Keratinocyte (primary cell): ENCODE data around the gene CFP. TPM values are rescaled to one million over a fixed set of nuclear protein-coding genes. Genes with fewer than 3 reads are reported as not detected.

Experiments used
- DNase-seq: peaks from one replicate; pipeline ENCODE4 v3.0.0-alpha.2; 2011; ENCODE audit warnings: low read depth, missing footprints, low spot score
- FAIRE-seq: peaks from 2 replicates; lab custom pipeline; 2011; peaks lifted over from hg19 to GRCh38; lab: Jason Lieb, UNC
- H2AFZ ChIP-seq: 2 replicates; pipeline ENCODE4 v1.6.0; 2012; ENCODE audit warnings: low read length, control low read depth, inconsistent platforms; ENCODE audit not compliant: control insufficient read depth
- H3K27ac ChIP-seq: 2 replicates; pipeline ENCODE4 v1.5.1; 2011; ENCODE audit warnings: low read length; ENCODE audit not compliant: control insufficient read depth, insufficient read depth
- H3K27me3 ChIP-seq: 3 replicates; pipeline ENCODE4 v1.6.0; 2011; ENCODE audit warnings: low read length; ENCODE audit not compliant: control insufficient read depth, insufficient read depth; ENCODE audit errors: extremely low read depth
- H3K36me3 ChIP-seq, 2 experiments: 2 replicates in 1 of 2; 3 replicates in 1 of 2; pipeline ENCODE4 v1.5.1; 2011; ENCODE audit warnings: low read length in 2 of 2, mild to moderate bottlenecking in 1 of 2; ENCODE audit not compliant: control insufficient read depth in 2 of 2, insufficient read depth in 2 of 2; ENCODE audit errors: extremely low read depth in 1 of 2
- H3K4me1 ChIP-seq: 3 replicates; pipeline ENCODE4 v1.5.1; 2011; ENCODE audit warnings: low read length; ENCODE audit not compliant: control insufficient read depth, insufficient read depth; ENCODE audit errors: extremely low read depth
- H3K4me2 ChIP-seq: 3 replicates; pipeline ENCODE4 v1.6.0; 2011; ENCODE audit warnings: low read depth, low read length; ENCODE audit not compliant: control insufficient read depth, insufficient read depth; ENCODE audit errors: extremely low read depth
- H3K4me3 ChIP-seq, 3 experiments: fragments of 200-600 bp in 1 of 3; sonication (generic) in 1 of 3; 2 replicates in 2 of 3; 3 replicates in 1 of 3; pipeline ENCODE4 v1.5.1; 2011 to 2016; ENCODE audit warnings: low read length in 3 of 3, mild to moderate bottlenecking in 3 of 3, control low read depth in 2 of 3, inconsistent platforms in 1 of 3, low read depth in 1 of 3, mixed read lengths in 1 of 3, mixed run types in 1 of 3, moderate library complexity in 1 of 3; ENCODE audit not compliant: control insufficient read depth in 2 of 3, insufficient read depth in 2 of 3; ENCODE audit errors: extremely low read depth in 1 of 3
- H3K79me2 ChIP-seq: 2 replicates; pipeline ENCODE4 v1.6.0; 2012; ENCODE audit warnings: low read length; ENCODE audit not compliant: control insufficient read depth, insufficient read depth
- H3K9ac ChIP-seq: 3 replicates; pipeline ENCODE4 v1.6.0; 2011; ENCODE audit warnings: low read length; ENCODE audit not compliant: control insufficient read depth, insufficient read depth; ENCODE audit errors: extremely low read depth
- H3K9me1 ChIP-seq: 3 replicates; pipeline ENCODE4 v1.6.0; 2011; ENCODE audit warnings: low read length; ENCODE audit not compliant: control insufficient read depth, insufficient read depth; ENCODE audit errors: extremely low read depth
- H3K9me3 ChIP-seq: 2 replicates; pipeline ENCODE4 v1.5.1; 2012; ENCODE audit warnings: low read depth, low read length; ENCODE audit not compliant: control insufficient read depth
- H4K20me1 ChIP-seq: 3 replicates; pipeline ENCODE4 v1.6.0; 2011; ENCODE audit warnings: low read length; ENCODE audit not compliant: control insufficient read depth, insufficient read depth; ENCODE audit errors: extremely low read depth
- EZH2 ChIP-seq: IDR thresholded peaks from one replicate; pipeline ENCODE4 v1.6.1; 2012; ENCODE audit warnings: inconsistent platforms, mild to moderate bottlenecking, low read length, moderate library complexity
- dilution Hi-C: fragments of 300-500 bp; cut with MboI; formaldehyde crosslinking; loops from one replicate; pipeline ENCODE4 v1.7.0; 2020; ENCODE audit warnings: low sequenced_read_pairs; ENCODE audit not compliant: extremely low pct_ligation_motif_present
- polyA plus RNA-seq, 5 experiments: library from polyadenylated mRNA; depleted of rRNA in 3 of 5; stranded (reverse) in 3 of 5; stranded (forward) in 1 of 5; unstranded in 1 of 5; fragments of >200 nt; gene quantifications; 1 replicate in 1 of 5; 2 replicates in 3 of 5; 3 replicates in 1 of 5; pipeline versions ENCODE4 v1.2.1 to v1.2.3, GENCODE V29; 2011 to 2012; ENCODE audit warnings: missing spikeins in 2 of 5, low read depth in 1 of 5, low replicate concordance in 1 of 5
- TF ChIP-seq, protein P1 (sequence below), 3 experiments: IDR thresholded peaks in 1 of 3; conservative IDR thresholded peaks in 1 of 3; optimal IDR thresholded peaks in 1 of 3; 2 replicates in 2 of 3; 3 replicates in 1 of 3; pipeline versions ENCODE3 to v1.5.1; 2011; ENCODE audit warnings: low read length in 3 of 3, mild to moderate bottlenecking in 3 of 3, moderate library complexity in 2 of 3, control low read depth in 1 of 3, inconsistent platforms in 1 of 3; ENCODE audit not compliant: insufficient read depth in 2 of 3; ENCODE audit errors: extremely low read depth in 1 of 3

CFP gene
- polyA plus RNA-seq, 1 donor (not counting 4 experiments of a cell fraction or from before 2014, with no cell fraction given), result 0.04 TPM

DNA sequence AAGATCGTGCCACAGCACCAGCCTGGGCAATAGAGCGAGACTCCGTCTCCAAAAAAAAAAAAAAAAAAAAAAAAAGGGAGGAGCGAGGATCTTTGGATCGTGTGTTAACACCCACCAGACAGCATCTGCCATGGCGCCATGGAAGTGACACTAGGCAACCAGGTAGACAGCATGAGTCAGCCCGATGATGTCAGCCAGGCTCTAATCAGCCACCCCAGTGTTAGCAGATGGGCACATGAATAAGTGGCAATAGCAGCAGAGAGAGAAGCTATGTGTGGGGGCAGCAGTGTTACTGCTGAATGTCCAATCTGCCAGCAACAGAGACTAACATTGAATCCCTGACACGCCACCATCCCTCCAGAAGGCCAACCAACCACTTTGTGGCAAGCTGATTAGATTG is 16.6 kb downstream of the CFP start:
- H3K27ac ChIP-seq, result no peak overlapping the region
- H3K36me3 ChIP-seq, result no peaks in the 10 kb centered on the region
- no peaks in the 10 kb centered on the region for H4K20me1 ChIP-seq
- no peaks in the 10 kb centered on the region for H3K4me1 ChIP-seq
- DNase-seq, result no peak
- dilution Hi-C loops, result no loop called here
- TF ChIP-seq EZH2, result no peak
- TF ChIP-seq, protein P1, sequence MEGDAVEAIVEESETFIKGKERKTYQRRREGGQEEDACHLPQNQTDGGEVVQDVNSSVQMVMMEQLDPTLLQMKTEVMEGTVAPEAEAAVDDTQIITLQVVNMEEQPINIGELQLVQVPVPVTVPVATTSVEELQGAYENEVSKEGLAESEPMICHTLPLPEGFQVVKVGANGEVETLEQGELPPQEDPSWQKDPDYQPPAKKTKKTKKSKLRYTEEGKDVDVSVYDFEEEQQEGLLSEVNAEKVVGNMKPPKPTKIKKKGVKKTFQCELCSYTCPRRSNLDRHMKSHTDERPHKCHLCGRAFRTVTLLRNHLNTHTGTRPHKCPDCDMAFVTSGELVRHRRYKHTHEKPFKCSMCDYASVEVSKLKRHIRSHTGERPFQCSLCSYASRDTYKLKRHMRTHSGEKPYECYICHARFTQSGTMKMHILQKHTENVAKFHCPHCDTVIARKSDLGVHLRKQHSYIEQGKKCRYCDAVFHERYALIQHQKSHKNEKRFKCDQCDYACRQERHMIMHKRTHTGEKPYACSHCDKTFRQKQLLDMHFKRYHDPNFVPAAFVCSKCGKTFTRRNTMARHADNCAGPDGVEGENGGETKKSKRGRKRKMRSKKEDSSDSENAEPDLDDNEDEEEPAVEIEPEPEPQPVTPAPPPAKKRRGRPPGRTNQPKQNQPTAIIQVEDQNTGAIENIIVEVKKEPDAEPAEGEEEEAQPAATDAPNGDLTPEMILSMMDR (optimal IDR thresholded peaks at IDR 0.05 in 1 of 3, IDR thresholded peaks at IDR 0.05 in 1 of 3, conservative IDR thresholded peaks at IDR 0.05 in 1 of 3; ENCODE audit: extremely low read depth in 1 of 3, insufficient read depth in 2 of 3, low read length in 3 of 3), result no peak
- H3K9me3 ChIP-seq, result no peaks in the 10 kb centered on the region
- no peak overlapping the region for H3K9ac ChIP-seq
- no peak overlapping the region for H3K4me3 ChIP-seq
- no peak for FAIRE-seq
- no peaks in the 10 kb centered on the region for H3K79me2 ChIP-seq
- H3K9me1 ChIP-seq, result no peaks in the 10 kb centered on the region
- H2AFZ ChIP-seq, result no peak overlapping the region
- H3K27me3 ChIP-seq, result no peaks in the 10 kb centered on the region
- H3K4me2 ChIP-seq, result no peak overlapping the region

DNA sequence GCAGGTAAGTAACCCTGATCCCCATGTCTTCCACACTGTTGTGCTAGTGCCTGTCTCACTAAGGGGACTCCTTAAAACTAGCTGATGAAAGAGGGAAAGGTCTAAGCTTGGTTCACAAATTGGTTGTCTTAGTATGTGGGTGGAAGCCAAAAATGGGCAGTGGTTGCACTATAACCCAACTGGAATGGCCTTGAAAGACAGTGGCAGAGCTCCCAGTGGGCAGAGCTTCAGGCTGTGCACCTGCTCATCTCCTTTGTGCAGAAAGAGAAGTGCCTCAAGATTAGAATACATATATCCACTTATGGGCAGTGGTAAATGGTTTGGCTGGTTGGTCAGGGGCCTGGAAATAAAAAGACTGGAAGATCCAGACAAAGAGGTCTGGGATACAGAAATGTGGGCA is 17.3 kb downstream of the CFP start:
- H2AFZ ChIP-seq, result no peak overlapping the region
- H4K20me1 ChIP-seq, result no peaks in the 10 kb centered on the region
- no peak for FAIRE-seq
- no peaks in the 10 kb centered on the region for H3K9me1 ChIP-seq
- TF ChIP-seq, protein P1 (optimal IDR thresholded peaks at IDR 0.05 in 1 of 3, IDR thresholded peaks at IDR 0.05 in 1 of 3, conservative IDR thresholded peaks at IDR 0.05 in 1 of 3; ENCODE audit: extremely low read depth in 1 of 3, insufficient read depth in 2 of 3, low read length in 3 of 3), result no peak
- no peak for TF ChIP-seq EZH2
- no peaks in the 10 kb centered on the region for H3K9me3 ChIP-seq
- no peak overlapping the region for H3K27ac ChIP-seq
- no peak overlapping the region for H3K9ac ChIP-seq
- dilution Hi-C loops, result no loop called here
- DNase-seq, result no peak
- no peaks in the 10 kb centered on the region for H3K27me3 ChIP-seq
- no peaks in the 10 kb centered on the region for H3K4me1 ChIP-seq
- no peaks in the 10 kb centered on the region for H3K36me3 ChIP-seq
- H3K79me2 ChIP-seq, result no peaks in the 10 kb centered on the region
- H3K4me3 ChIP-seq, result no peak overlapping the region
- no peak overlapping the region for H3K4me2 ChIP-seq
